Esophagus (tissue), 2 donors: ENCODE measurements around the gene NBAS. TPM values are rescaled to one million over a fixed set of nuclear protein-coding genes. Genes with fewer than 3 reads are reported as not detected.
"Not testable (repeated sequence)": the region's sequence is repeated elsewhere in the genome, so short reads cannot be mapped to it uniquely, and the experiment has no call there.

ENCODE experiments used
- H3K27ac ChIP-seq, 2 donors: one replicate each; pipeline ENCODE4 v1.5.1; 2013; ENCODE audit warnings: low read depth in 2 of 2, mild to moderate bottlenecking in 2 of 2, inconsistent platforms in 1 of 2, low read length in 1 of 2, moderate library complexity in 1 of 2
- H3K27me3 ChIP-seq, 2 donors: one replicate each; pipeline ENCODE4 v1.6.1; 2013; ENCODE audit warnings: low read length in 2 of 2, control low read depth in 1 of 2, mild to moderate bottlenecking in 1 of 2; ENCODE audit not compliant: insufficient read depth in 2 of 2, control insufficient read depth in 1 of 2
- H3K36me3 ChIP-seq, 2 donors: one replicate each; pipeline ENCODE4 v1.6.1; 2013; ENCODE audit warnings: low read length in 1 of 2; ENCODE audit not compliant: control insufficient read depth in 2 of 2, insufficient read depth in 2 of 2
- H3K4me1 ChIP-seq, 2 donors: one replicate each; pipeline ENCODE4 v1.6.1; 2013; ENCODE audit warnings: low read length in 1 of 2; ENCODE audit not compliant: control insufficient read depth in 2 of 2, insufficient read depth in 2 of 2
- H3K4me3 ChIP-seq, 2 donors: one replicate each; pipeline ENCODE4 v1.5.1; 2013; ENCODE audit warnings: low read length in 2 of 2, mild to moderate bottlenecking in 2 of 2, low read depth in 1 of 2, moderate library complexity in 1 of 2
- H3K9me3 ChIP-seq, 2 donors: one replicate each; pipeline ENCODE4 v1.6.1; 2013; ENCODE audit warnings: mild to moderate bottlenecking in 2 of 2, low read depth in 1 of 2, low read length in 1 of 2, moderate library complexity in 1 of 2; ENCODE audit not compliant: control insufficient read depth in 2 of 2, insufficient read depth in 1 of 2
- WGBS, 2 donors: extraction: QIAGEN DNeasy Blood & Tissue Kit; methylation state at CpG; one replicate each; pipeline ENCODE4 v1.1.7; 2013; 5-methylcytosine and 5-hydroxymethylcytosine counted together
- polyA plus RNA-seq, 2 donors: library from polyadenylated mRNA; stranded (reverse); fragments of 200-250 nt; gene quantifications; one replicate each; pipeline ENCODE4 v1.2.3, GENCODE V29; 2013
- donor health status: healthy with polysubstance abuse.
- donor health status: Bipolar disorder and iron deficiency.

NBAS gene
- polyA plus RNA-seq, 2 donors: 13.8 to 15.0 TPM

- no peaks in the 10 kb centered on the region for H3K9me3 ChIP-seq
- no peaks in the 10 kb centered on the region for H3K4me1 ChIP-seq
- no peaks in the 10 kb centered on the region for H3K36me3 ChIP-seq
- 89% methylated on average over 3 of the region's 3 CpGs for WGBS, 2 donors
- no peak overlapping the region for H3K4me3 ChIP-seq
- no peak overlapping the region for H3K27ac ChIP-seq
- no peaks in the 10 kb centered on the region for H3K27me3 ChIP-seq
These were observed 7.2 kb downstream of the NBAS start for GRCh38 chr2:15553951-15554350.

- H3K4me3 ChIP-seq: no peak overlapping the region
- H3K27ac ChIP-seq: no peak overlapping the region
- no peaks in the 10 kb centered on the region for H3K9me3 ChIP-seq
- H3K27me3 ChIP-seq: no peaks in the 10 kb centered on the region
- no peaks in the 10 kb centered on the region for H3K36me3 ChIP-seq
- WGBS, 2 donors: 93 to 96% methylated on average over 1 of the region's 1 CpG
- no peaks in the 10 kb centered on the region for H3K4me1 ChIP-seq
These were observed 7.6 kb downstream of the NBAS start for GRCh38 chr2:15553519-15553918.

DNA sequence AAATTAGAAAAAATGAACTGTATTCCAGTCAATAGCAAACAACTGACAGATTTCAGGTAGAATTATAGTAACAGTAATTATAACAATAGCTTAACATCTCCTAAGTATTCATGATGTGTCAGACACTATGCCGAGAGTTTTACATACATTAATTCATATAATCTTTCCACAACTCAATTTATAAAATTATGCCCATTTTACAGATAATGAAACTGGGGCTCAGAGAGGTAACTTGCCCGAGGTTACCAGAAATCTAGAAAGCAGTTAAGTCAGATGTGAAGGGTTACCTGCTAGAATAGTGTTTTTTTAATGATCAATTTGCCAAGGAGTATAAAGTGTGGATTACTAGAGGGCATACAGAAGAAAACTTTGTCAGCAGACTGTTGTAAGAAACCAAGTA is 12.2 kb downstream of the NBAS start:
- WGBS, 2 donors: 94 to 95% methylated on average over 2 of the region's 2 CpGs
- no peaks in the 10 kb centered on the region for H3K9me3 ChIP-seq

DNA sequence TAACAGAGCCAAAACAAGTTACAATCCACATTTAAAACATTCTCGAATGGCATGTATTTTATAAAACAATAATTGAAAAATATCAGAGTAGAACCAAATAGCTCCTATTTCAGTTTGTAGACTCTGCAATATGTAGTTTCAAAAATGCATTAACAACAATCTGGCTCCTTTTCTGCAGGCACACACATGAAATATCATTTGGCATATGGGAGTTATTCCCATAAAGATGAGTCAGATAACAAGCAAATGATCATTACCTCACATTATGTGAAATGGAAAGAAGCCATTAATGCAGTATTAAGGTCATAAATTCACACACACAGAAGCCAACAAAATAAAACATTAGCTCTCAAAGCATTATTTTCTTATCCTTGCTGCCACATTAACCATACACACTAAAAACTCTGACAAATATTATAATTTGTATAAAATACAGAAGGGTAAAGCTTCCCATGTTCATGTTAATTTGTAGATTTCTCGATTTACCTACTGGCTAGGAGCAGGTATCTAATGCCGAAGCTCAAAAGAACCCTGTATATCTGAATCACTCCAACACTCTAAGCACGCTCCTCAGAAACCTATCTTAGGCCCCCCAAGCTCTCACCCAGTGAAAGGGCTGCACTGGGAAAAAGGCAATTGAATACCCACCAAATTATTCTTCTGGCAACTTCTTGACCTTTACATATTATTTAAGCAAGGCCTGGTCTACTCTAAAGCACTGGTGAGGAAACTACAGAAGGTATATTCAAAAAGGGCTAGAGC is 13.8 kb downstream of the NBAS start:
- Histone ChIP-seq H3K27me3 (no peaks in the 10 kb centered on the region), H3K27ac (no peak overlapping the region), H3K9me3 (no peaks in the 10 kb centered on the region), H3K36me3 (no peaks in the 10 kb centered on the region), H3K4me3 (no peak overlapping the region), H3K4me1 (no peaks in the 10 kb centered on the region)
- whole genome bisulfite sequencing, 2 donors: 94 to 95% methylated on average over 4 of the region's 4 CpGs

More for the DNA sequence above, 12.2 kb downstream of the NBAS start:
- no peak overlapping the region for H3K4me3 ChIP-seq
- H3K4me1 ChIP-seq: no peaks in the 10 kb centered on the region
- no peaks in the 10 kb centered on the region for H3K36me3 ChIP-seq
- H3K27me3 ChIP-seq: no peaks in the 10 kb centered on the region
- H3K27ac ChIP-seq: no peak overlapping the region

- WGBS, 2 donors: 90 to 91% methylated on average over 11 of the region's 11 CpGs
- Histone ChIP-seq H3K27ac (no peak overlapping the region), H3K4me1 (no peaks in the 10 kb centered on the region), H3K36me3 (no peaks in the 10 kb centered on the region), H3K27me3 (no peaks in the 10 kb centered on the region), H3K9me3 (no peaks in the 10 kb centered on the region), H3K4me3 (no peak overlapping the region)
These were observed 14.6 kb downstream of the NBAS start for GRCh38 chr2:15546297-15547098.

GRCh38 chr2:15544227-15544626 is 16.9 kb downstream of the NBAS start:
- no peaks in the 10 kb centered on the region for H3K27me3 ChIP-seq
- H3K36me3 ChIP-seq: no peaks in the 10 kb centered on the region
- H3K9me3 ChIP-seq: no peaks in the 10 kb centered on the region
- 95 to 98% methylated on average over 2 of the region's 2 CpGs for WGBS, 2 donors
- no peaks in the 10 kb centered on the region for H3K4me1 ChIP-seq
- no peak overlapping the region for H3K4me3 ChIP-seq
- H3K27ac ChIP-seq: no peak overlapping the region

- Histone ChIP-seq H3K9me3 (no peaks in the 10 kb centered on the region), H3K36me3 (no peaks in the 10 kb centered on the region), H3K4me1 (no peaks in the 10 kb centered on the region), H3K27me3 (no peaks in the 10 kb centered on the region), H3K27ac (no peak overlapping the region), H3K4me3 (no peak overlapping the region)
- whole genome bisulfite sequencing, 2 donors: 92% methylated on average over 6 of the region's 6 CpGs
These were observed 17.6 kb downstream of the NBAS start for GRCh38 chr2:15543541-15543940.

GRCh38 chr2:15543053-15543452 is 18.1 kb downstream of the NBAS start:
- Histone ChIP-seq H3K36me3 (no peaks in the 10 kb centered on the region), H3K4me1 (no peaks in the 10 kb centered on the region), H3K27ac (no peak overlapping the region), H3K27me3 (no peaks in the 10 kb centered on the region), H3K4me3 (no peak overlapping the region), H3K9me3 (no peaks in the 10 kb centered on the region)
- 78 to 83% methylated on average over 3 of the region's 3 CpGs for WGBS, 2 donors

- not testable (repeated sequence) for H3K27me3 ChIP-seq, H3K9me3 ChIP-seq, H3K27ac ChIP-seq, H3K4me3 ChIP-seq, H3K36me3 ChIP-seq, H3K4me1 ChIP-seq
- 81 to 90% methylated on average over 4 of the region's 6 CpGs for WGBS, 2 donors
These were observed 18.9 kb downstream of the NBAS start for GRCh38 chr2:15542269-15542668.

DNA sequence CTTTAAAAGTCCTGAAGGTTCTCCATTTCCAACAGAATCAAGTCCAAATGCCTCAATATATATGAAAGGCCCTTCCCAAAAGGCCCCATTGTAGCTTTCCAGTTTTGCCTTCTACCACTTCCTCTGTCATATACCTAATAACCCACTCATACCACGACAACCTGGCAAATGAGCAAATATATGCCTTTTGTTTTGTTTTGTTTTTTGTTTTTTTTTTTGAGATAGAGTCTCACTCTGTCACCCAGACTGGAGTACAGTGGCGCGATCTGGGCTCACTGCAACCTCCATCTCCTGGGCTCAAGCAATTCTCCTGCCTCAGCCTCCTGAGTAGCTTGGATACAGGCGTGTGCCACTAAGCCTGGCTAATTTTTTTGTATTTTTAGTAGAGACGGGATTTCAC is 20.6 kb downstream of the NBAS start:
- WGBS, 2 donors: 82 to 90% methylated on average over 5 of the region's 5 CpGs
- H3K9me3 ChIP-seq, H3K36me3 ChIP-seq, H3K4me1 ChIP-seq, H3K27ac ChIP-seq, H3K27me3 ChIP-seq, H3K4me3 ChIP-seq: not testable (repeated sequence)
